DOHH2 (cell line): ENCODE results near the gene DLGAP1.

ENCODE experiments used
- EZH2phosphoT487 ChIP-seq: fragments of 200-600 bp; sonication (generic); IDR thresholded peaks from 2 replicates; pipeline ENCODE4 v1.6.1; 2017; ENCODE audit warnings: borderline replicate concordance, mild to moderate bottlenecking, antibody characterized with exemption, low read length, moderate library complexity, mixed read lengths
- TF ChIP-seq, protein P1 (sequence below): fragments of 200-600 bp; sonication (generic); IDR thresholded peaks from one replicate; pipeline ENCODE4 v1.5.1; 2014; ENCODE audit warnings: antibody characterized with exemption, mild to moderate bottlenecking, low read depth, low read length; ENCODE audit not compliant: poor library complexity, severe bottlenecking

DNA sequence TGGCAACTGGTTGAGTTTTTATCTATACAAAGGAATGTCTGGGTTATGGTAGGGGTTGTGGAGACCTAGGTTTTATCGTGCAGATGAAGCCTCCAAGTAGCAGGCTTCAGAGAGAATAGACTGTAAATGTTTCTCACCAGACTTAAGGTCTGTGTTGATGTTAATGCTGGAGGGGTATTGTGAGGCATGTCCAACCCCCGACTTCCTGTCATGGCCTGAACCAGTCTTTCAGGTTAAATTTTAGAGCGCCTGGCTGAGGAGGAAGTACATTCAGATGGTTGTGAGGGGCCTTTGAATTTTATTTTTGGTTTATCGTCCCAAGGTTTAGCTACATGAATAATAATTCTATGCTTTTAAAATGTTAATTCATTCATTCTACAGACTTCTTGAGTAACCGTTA is 435.1 kb downstream of the DLGAP1 start:
- TF ChIP-seq, protein P1, sequence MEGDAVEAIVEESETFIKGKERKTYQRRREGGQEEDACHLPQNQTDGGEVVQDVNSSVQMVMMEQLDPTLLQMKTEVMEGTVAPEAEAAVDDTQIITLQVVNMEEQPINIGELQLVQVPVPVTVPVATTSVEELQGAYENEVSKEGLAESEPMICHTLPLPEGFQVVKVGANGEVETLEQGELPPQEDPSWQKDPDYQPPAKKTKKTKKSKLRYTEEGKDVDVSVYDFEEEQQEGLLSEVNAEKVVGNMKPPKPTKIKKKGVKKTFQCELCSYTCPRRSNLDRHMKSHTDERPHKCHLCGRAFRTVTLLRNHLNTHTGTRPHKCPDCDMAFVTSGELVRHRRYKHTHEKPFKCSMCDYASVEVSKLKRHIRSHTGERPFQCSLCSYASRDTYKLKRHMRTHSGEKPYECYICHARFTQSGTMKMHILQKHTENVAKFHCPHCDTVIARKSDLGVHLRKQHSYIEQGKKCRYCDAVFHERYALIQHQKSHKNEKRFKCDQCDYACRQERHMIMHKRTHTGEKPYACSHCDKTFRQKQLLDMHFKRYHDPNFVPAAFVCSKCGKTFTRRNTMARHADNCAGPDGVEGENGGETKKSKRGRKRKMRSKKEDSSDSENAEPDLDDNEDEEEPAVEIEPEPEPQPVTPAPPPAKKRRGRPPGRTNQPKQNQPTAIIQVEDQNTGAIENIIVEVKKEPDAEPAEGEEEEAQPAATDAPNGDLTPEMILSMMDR: no peak
- TF ChIP-seq EZH2phosphoT487: no peak
